SK-N-SH (cell line): ENCODE data around the gene RAB22A.

Source experiments
- EP300 ChIP-seq, 2 experiments: IDR thresholded peaks; 2 replicates each; pipeline versions ENCODE4 v1.4.0 to v1.6.1; 2012; ENCODE audit warnings: borderline replicate concordance in 1 of 2, low read depth in 1 of 2, low read length in 1 of 2
- MEF2A ChIP-seq: IDR thresholded peaks from 2 replicates; pipeline ENCODE4 v1.4.0; 2012; ENCODE audit warnings: low read depth, borderline replicate concordance
- POLR2AphosphoS5 ChIP-seq: IDR thresholded peaks from 2 replicates; pipeline ENCODE4 v1.6.1; 2012; ENCODE audit warnings: low read depth, low read length
- RCOR1 ChIP-seq: fragments of 150-350 bp; IDR thresholded peaks from 2 replicates; pipeline ENCODE4 v1.6.1; 2017; ENCODE audit warnings: antibody characterized with exemption, low read length
- SMC3 ChIP-seq: IDR thresholded peaks from 2 replicates; pipeline ENCODE4 v1.6.1; 2012; ENCODE audit warnings: low read depth, low read length, improper control_type of control experiment
- TF ChIP-seq, protein P1 (sequence below): fragments of 200-600 bp; sonication (generic); IDR thresholded peaks from 2 replicates; pipeline ENCODE4 v1.6.1; 2017; ENCODE audit warnings: antibody characterized with exemption, mild to moderate bottlenecking, moderate library complexity
- TF ChIP-seq, protein P2 (sequence below): IDR thresholded peaks from 2 replicates; pipeline ENCODE4 v1.4.0; 2012; ENCODE audit warnings: low read depth, borderline replicate concordance

DNA sequence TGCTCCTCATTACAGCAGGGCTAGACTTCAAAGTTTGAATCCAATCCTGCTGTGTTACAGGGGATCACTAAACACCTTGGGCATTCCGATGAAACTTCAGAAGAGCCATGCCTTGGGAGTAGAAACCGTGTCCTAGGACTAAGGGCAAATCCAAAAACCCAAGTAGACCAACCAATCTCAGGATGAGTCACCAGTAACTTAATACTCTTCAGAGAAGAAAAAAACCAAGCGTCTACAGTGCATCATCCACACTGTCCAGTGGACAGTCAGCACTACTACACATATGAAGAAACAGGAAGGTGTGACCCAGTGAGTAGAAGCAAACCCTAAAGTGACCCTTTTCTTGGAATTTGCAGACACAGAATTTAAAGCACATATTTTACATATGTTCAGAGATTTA, 40.1 kb downstream of the RAB22A start:
- TF ChIP-seq MEF2A (no peak), RCOR1 (no peak), EP300 (IDR thresholded peaks at IDR 0.05; ENCODE audit: borderline replicate concordance in 1 of 2, low read depth in 1 of 2, low read length in 1 of 2) (peak in 1 of 2 experiments; percentile 9; a peak in 1 of 4 replicates), POLR2AphosphoS5 (no peak), SMC3 (no peak)
- TF ChIP-seq, protein P1, sequence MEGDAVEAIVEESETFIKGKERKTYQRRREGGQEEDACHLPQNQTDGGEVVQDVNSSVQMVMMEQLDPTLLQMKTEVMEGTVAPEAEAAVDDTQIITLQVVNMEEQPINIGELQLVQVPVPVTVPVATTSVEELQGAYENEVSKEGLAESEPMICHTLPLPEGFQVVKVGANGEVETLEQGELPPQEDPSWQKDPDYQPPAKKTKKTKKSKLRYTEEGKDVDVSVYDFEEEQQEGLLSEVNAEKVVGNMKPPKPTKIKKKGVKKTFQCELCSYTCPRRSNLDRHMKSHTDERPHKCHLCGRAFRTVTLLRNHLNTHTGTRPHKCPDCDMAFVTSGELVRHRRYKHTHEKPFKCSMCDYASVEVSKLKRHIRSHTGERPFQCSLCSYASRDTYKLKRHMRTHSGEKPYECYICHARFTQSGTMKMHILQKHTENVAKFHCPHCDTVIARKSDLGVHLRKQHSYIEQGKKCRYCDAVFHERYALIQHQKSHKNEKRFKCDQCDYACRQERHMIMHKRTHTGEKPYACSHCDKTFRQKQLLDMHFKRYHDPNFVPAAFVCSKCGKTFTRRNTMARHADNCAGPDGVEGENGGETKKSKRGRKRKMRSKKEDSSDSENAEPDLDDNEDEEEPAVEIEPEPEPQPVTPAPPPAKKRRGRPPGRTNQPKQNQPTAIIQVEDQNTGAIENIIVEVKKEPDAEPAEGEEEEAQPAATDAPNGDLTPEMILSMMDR: peak; percentile 37
- TF ChIP-seq, protein P2, sequence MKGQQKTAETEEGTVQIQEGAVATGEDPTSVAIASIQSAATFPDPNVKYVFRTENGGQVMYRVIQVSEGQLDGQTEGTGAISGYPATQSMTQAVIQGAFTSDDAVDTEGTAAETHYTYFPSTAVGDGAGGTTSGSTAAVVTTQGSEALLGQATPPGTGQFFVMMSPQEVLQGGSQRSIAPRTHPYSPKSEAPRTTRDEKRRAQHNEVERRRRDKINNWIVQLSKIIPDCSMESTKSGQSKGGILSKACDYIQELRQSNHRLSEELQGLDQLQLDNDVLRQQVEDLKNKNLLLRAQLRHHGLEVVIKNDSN: no peak
